MM.1S (cell line): ENCODE results near the gene PES1.

Experiments
- DNase-seq: peaks from one replicate; pipeline ENCODE4 v3.0.0-alpha.2; 2015
- H2AFZ ChIP-seq: fragments of 300-600 bp; sonication (generic); 2 replicates; pipeline ENCODE4 v1.6.0; 2016; ENCODE audit warnings: antibody characterized with exemption, low read length
- H3F3A ChIP-seq: fragments of 300-600 bp; sonication (generic); 2 replicates; pipeline ENCODE4 v1.6.1; 2016; ENCODE audit warnings: mild to moderate bottlenecking, antibody characterized with exemption, low read length, moderate library complexity, mixed read lengths; ENCODE audit not compliant: insufficient read depth
- H3K27ac ChIP-seq: fragments of 300-600 bp; sonication (generic); 2 replicates; pipeline ENCODE4 v1.5.1; 2016; ENCODE audit warnings: mild to moderate bottlenecking, low read length
- H3K27me3 ChIP-seq: fragments of 300-600 bp; sonication (generic); replicated peaks from 2 replicates; pipeline ENCODE4 v1.6.0; 2016; ENCODE audit warnings: low read length; ENCODE audit not compliant: insufficient read depth
- H3K36me3 ChIP-seq: fragments of 300-600 bp; sonication (generic); replicated peaks from 2 replicates; pipeline ENCODE4 v1.6.1; 2016; ENCODE audit warnings: mild to moderate bottlenecking, low read length, mixed read lengths; ENCODE audit not compliant: insufficient read depth
- H3K4me1 ChIP-seq: fragments of 300-600 bp; sonication (generic); 2 replicates; pipeline ENCODE4 v1.6.1; 2016; ENCODE audit warnings: low read length, mixed read lengths
- H3K4me2 ChIP-seq: fragments of 300-600 bp; sonication (generic); 2 replicates; pipeline ENCODE4 v1.6.0; 2016; ENCODE audit warnings: low read depth, low read length
- H3K4me3 ChIP-seq: fragments of 300-600 bp; sonication (generic); 2 replicates; pipeline ENCODE4 v1.5.1; 2016; ENCODE audit warnings: low read length, mixed read lengths
- H3K79me2 ChIP-seq: fragments of 300-600 bp; sonication (generic); 2 replicates; pipeline ENCODE4 v1.6.1; 2016; ENCODE audit warnings: mixed run types, low read length, mixed read lengths
- H3K9ac ChIP-seq: fragments of 300-600 bp; sonication (generic); 2 replicates; pipeline ENCODE4 v1.6.1; 2016; ENCODE audit warnings: low read length, mixed read lengths
- H3K9me2 ChIP-seq: fragments of 300-600 bp; sonication (generic); replicated peaks from 2 replicates; pipeline ENCODE4 v1.6.1; 2016; ENCODE audit warnings: mild to moderate bottlenecking, low read length, mixed read lengths; ENCODE audit not compliant: insufficient read depth
- H3K9me3 ChIP-seq: fragments of 300-600 bp; sonication (generic); replicated peaks from 2 replicates; pipeline ENCODE4 v1.6.1; 2016; ENCODE audit warnings: mild to moderate bottlenecking, low read length, mixed read lengths; ENCODE audit not compliant: insufficient read depth
- H4K20me1 ChIP-seq: fragments of 300-600 bp; sonication (generic); 2 replicates; pipeline ENCODE4 v1.6.1; 2016; ENCODE audit warnings: mild to moderate bottlenecking, low read length, moderate library complexity, mixed read lengths; ENCODE audit not compliant: insufficient read depth
- CTCF ChIP-seq: fragments of 300-600 bp; sonication (generic); IDR thresholded peaks from 2 replicates; pipeline ENCODE4 v1.5.1; 2016; ENCODE audit warnings: antibody characterized with exemption, low read length, mixed read lengths
- EZH2 ChIP-seq: fragments of 300-600 bp; sonication (generic); optimal IDR thresholded peaks from 2 replicates; pipeline ENCODE3; 2017; ENCODE audit warnings: low read depth, mild to moderate bottlenecking, antibody characterized with exemption, low read length, mixed read lengths
- EZH2phosphoT487 ChIP-seq: fragments of 300-600 bp; sonication (generic); IDR thresholded peaks from 2 replicates; pipeline ENCODE4 v1.6.1; 2018; ENCODE audit warnings: antibody characterized with exemption, low read length

Gene PES1

GRCh38 chr22:30586414-30586813 is 5.3 kb downstream of the PES1 start:
- Histone ChIP-seq H3K9me2 (no peaks in the 10 kb centered on the region), H4K20me1 (no peaks in the 10 kb centered on the region), H3K36me3 (peaks cover 23% of the 10 kb centered on the region), H3K27ac (no peak overlapping the region), H3K9me3 (no peaks in the 10 kb centered on the region), H3K27me3 (no peaks in the 10 kb centered on the region), H3F3A (no peaks in the 10 kb centered on the region), H2AFZ (no peak overlapping the region), H3K4me2 (no peak overlapping the region), H3K4me1 (0 out of 2 replicates have a peak, but pooled peaks cover 10% of the 10 kb centered on the region), H3K79me2 (peaks cover 39% of the 10 kb centered on the region), H3K4me3 (no peak overlapping the region), H3K9ac (no peak overlapping the region)
- TF ChIP-seq CTCF (no peak), EZH2phosphoT487 (no peak), EZH2 (no peak)
- DNase-seq: no peak

- peaks cover 29% of the 10 kb centered on the region for H3K36me3 ChIP-seq
- peaks cover 19% of the 10 kb centered on the region for H3K79me2 ChIP-seq
Observed at GRCh38 chr22:30584441-30584840, 7.3 kb downstream of the PES1 start.

GRCh38 chr22:30582788-30583545 is 8.7 kb downstream of the PES1 start:
- H3K36me3 ChIP-seq: peaks cover 27% of the 10 kb centered on the region
- no peak overlapping the region for H3K4me2 ChIP-seq
- no peaks in the 10 kb centered on the region for H3K27me3 ChIP-seq
- no peak overlapping the region for H2AFZ ChIP-seq
- no peaks in the 10 kb centered on the region for H3K9me2 ChIP-seq
- no peaks in the 10 kb centered on the region for H3K4me1 ChIP-seq
- H3K9ac ChIP-seq: no peak overlapping the region
- H3F3A ChIP-seq: no peaks in the 10 kb centered on the region
- no peak overlapping the region for H3K27ac ChIP-seq
- DNase-seq: no peak
- H3K79me2 ChIP-seq: peaks cover 8% of the 10 kb centered on the region; the same call in 1 of the 2 replicates
- no peak for TF ChIP-seq EZH2
- no peak for TF ChIP-seq EZH2phosphoT487
- TF ChIP-seq CTCF: no peak
- H3K4me3 ChIP-seq: no peak overlapping the region
- no peaks in the 10 kb centered on the region for H4K20me1 ChIP-seq
- no peaks in the 10 kb centered on the region for H3K9me3 ChIP-seq

More at GRCh38 chr22:30584441-30584840, 7.3 kb downstream of the PES1 start:
- Histone ChIP-seq H2AFZ (no peak overlapping the region), H3K4me2 (no peak overlapping the region), H3F3A (no peaks in the 10 kb centered on the region), H3K9ac (no peak overlapping the region), H3K9me3 (no peaks in the 10 kb centered on the region), H3K4me1 (no peaks in the 10 kb centered on the region), H4K20me1 (no peaks in the 10 kb centered on the region), H3K27me3 (no peaks in the 10 kb centered on the region), H3K9me2 (no peaks in the 10 kb centered on the region), H3K4me3 (no peak overlapping the region), H3K27ac (no peak overlapping the region)
- DNase-seq: no peak
- no peak for TF ChIP-seq EZH2

- Histone ChIP-seq H3K4me1 (no peaks in the 10 kb centered on the region), H3K27ac (no peak overlapping the region), H3K79me2 (peaks cover 5% of the 10 kb centered on the region; the same call in 1 of the 2 replicates), H3K4me2 (no peak overlapping the region), H2AFZ (no peak overlapping the region), H3K4me3 (no peak overlapping the region), H3K9ac (no peak overlapping the region), H3K36me3 (peaks cover 20% of the 10 kb centered on the region), H3F3A (no peaks in the 10 kb centered on the region), H4K20me1 (no peaks in the 10 kb centered on the region), H3K9me2 (no peaks in the 10 kb centered on the region), H3K27me3 (no peaks in the 10 kb centered on the region), H3K9me3 (no peaks in the 10 kb centered on the region)
- DNase-seq: no peak
- TF ChIP-seq CTCF (no peak), EZH2 (no peak), EZH2phosphoT487 (no peak)
Observed at GRCh38 chr22:30582051-30582450, 9.7 kb downstream of the PES1 start.
